ENCODE measurements around the gene POLRMT.

The POLRMT gene

DNA sequence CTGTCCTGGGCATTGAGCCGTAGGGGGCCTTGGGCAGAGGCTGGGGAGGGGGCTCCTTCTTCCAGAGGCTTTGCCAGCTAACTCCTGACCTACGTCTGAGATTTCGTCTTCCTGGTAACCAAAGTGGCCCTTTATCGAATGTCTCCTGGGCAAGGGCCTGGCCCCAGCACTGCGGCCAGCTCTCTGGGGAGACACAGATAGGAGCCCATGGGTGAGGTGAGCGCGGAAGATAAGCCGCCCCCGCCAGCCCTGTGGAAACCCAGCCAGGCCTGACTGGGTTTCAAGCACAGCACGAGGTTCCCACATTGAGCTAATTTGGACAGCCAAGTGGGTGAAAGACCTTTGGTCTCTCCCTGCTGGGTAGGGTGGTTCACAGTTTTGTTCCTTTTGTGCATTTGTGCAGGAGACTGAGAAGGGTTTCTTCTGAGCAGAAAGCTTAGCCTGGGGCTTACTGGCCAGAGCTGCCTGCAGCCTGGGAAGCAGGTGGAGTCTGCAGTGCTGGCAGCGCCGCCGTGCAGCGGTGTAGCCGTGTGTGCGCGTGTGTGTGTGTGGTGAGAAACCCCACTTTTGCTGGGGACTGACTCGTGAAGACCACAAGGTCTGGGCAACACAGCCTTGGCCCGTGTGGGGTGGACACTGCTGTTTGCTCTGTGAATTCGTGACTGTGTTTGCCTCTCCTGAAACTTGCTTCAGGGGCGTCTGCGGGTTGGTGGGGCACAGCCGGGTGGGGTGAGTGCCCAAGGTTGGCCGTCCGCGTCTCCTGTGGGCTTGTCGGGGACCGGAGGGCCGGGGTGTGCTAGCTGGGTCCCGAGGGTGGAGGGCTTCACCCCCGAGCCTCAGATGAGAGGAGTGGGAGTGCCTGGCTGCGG lies 58.4 kb downstream of the POLRMT start:
- no peak for DNase-seq

DNA sequence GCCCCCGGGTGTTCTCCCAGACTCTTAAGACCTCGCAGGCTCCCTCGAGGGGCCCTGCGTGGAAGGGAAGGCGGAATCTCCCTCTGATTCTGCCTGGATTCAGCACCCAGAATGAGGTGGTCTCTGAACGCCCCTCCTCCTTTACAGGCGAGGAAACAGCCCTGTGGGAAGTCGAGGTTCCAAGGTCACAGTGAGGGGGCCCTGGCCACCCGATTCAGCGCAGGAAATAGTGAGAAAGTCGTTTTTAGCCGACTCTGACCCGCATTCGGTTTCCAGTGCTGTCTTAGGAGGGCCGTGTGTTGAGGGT lies 59.9 kb downstream of the POLRMT start:
- no peak for DNase-seq

DNA sequence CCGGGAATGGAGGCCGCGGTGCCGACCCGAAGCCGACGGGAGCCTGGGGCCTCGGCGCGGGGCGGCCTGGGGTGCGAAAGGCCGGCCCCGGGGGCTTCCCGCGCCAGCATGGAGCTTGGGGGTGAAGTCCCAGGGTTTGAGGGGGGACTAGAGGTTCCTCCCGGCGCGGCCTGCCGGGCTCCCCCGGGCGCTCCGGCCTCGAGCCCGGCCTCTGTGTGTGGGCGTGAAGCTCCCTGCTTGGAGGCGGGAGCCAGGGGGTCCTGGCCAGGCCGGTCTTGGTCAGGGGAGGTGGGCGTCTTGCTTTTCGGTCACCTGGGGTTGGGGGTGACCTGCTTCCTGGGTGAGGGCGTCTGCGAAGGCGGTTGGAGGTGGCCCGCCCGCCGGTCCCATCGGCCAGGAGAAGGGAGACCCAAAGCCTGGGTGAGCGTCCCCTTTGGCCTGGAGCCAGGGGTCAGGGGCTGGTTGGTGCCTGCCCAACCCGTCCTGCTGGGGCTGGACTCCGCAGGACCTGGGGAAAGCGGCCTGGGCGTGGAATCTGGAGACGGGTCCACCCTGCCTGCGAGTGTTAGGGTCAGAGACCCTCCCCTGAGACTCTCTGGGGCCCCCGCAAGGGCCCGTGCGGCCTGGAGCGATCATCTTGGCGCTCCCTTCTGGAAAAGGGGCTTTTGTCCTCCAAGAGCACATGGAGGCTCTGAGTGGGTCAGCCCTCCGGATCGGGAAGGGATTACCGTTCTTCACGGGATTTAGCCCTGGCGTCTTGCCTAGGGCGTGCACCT lies 60.4 kb downstream of the POLRMT start:
- peak; percentile 39 for DNase-seq

- peak; percentile 100 for DNase-seq
Observed at GRCh38 chr19:572140-572742, 61.1 kb downstream of the POLRMT start, which contains the start of gene BSG. TSS of gene BSG (plus strand) at chr19:572596. CDS start at chr19:572635, 39 bp downstream.

DNA sequence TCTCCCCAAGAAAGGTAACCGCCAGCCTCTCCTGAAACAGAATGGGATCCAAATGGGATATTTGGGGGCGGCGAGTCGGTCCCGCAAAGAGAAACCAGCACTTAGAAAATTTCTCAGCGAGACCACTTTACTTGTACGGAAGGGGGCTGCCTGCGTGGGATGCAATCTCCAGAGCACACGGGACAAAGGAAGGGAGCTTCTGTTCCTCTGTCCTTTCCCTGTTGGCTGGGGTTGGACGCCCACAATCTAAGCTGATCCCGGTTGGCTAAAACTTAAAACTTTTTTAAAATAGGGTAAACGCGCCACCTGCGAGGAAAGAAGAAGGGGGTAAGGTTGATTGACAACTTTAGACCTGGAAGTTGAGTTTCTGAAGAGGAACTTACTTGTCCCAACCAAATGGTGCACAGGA lies 61.8 kb downstream of the POLRMT start:
- peak; percentile 9 for DNase-seq

- peak; percentile 68 for DNase-seq
Observed at GRCh38 chr19:570937-571565, 62.3 kb downstream of the POLRMT start.

GRCh38 chr19:570251-570686 lies 63.1 kb downstream of the POLRMT start:
- DNase-seq, result no peak

GRCh38 chr19:567296-567900 lies 65.9 kb downstream of the POLRMT start:
- no peak for DNase-seq

Data from suppressor macrophage treated with lipopolysaccharide for 4 hours (primary cell).